Measurements from ENCODE around the gene BLMH.
A peak's percentile ranks its signal among the peaks of the same experiment; 100 is the strongest.
"Not testable (repeated sequence)": the region's sequence is repeated elsewhere in the genome, so short reads cannot be mapped to it uniquely, and the experiment has no call there.

Gene BLMH

GRCh38 chr17:30246460-30246859, 45.3 kb downstream of the BLMH start:
- DNase-seq = no peak

GRCh38 chr17:30244853-30245385, 46.8 kb downstream of the BLMH start:
- DNase-seq = no peak

GRCh38 chr17:30243568-30243967, 48.2 kb downstream of the BLMH start:
- no peak for DNase-seq

- no peak for DNase-seq
Measured at GRCh38 chr17:30243002-30243401, 48.7 kb downstream of the BLMH start.

GRCh38 chr17:30241051-30241450, 50.7 kb downstream of the BLMH start:
- DNase-seq = no peak

GRCh38 chr17:30240177-30240576, 51.6 kb downstream of the BLMH start:
- no peak for DNase-seq

- DNase-seq = no peak
Measured at GRCh38 chr17:30239089-30239462, 52.7 kb downstream of the BLMH start.

GRCh38 chr17:30238387-30239088, 53.2 kb downstream of the BLMH start:
- DNase-seq = no peak

- no peak for DNase-seq
Measured at GRCh38 chr17:30238003-30238344, 53.8 kb downstream of the BLMH start.

- DNase-seq = no peak
Measured at GRCh38 chr17:30237296-30238002, 54.3 kb downstream of the BLMH start.

- DNase-seq = peak; percentile 36
Measured at GRCh38 chr17:30236766-30237165, 55.0 kb downstream of the BLMH start.

GRCh38 chr17:30236297-30236624, 55.5 kb downstream of the BLMH start:
- DNase-seq = no peak

GRCh38 chr17:30235386-30236296, 56.1 kb downstream of the BLMH start, which contains the start of gene SLC6A4:
TSS of gene SLC6A4 (minus strand) at chr17:30235697. CDS start at chr17:30221958, 13,739 bp downstream.
- no peak for DNase-seq

GRCh38 chr17:30234964-30235363, 56.8 kb downstream of the BLMH start:
- peak; percentile 19 for DNase-seq

GRCh38 chr17:30234296-30234695, 57.4 kb downstream of the BLMH start:
- DNase-seq = no peak

- DNase-seq = no peak
Measured at GRCh38 chr17:30232824-30233427, 58.8 kb downstream of the BLMH start.

- DNase-seq = no peak
Measured at GRCh38 chr17:30232015-30232823, 59.5 kb downstream of the BLMH start.

- no peak for DNase-seq
Measured at GRCh38 chr17:30230596-30231125, 61.1 kb downstream of the BLMH start.

GRCh38 chr17:30230009-30230408, 61.7 kb downstream of the BLMH start:
- DNase-seq = not testable (repeated sequence)

- no peak for DNase-seq
Measured at GRCh38 chr17:30229012-30229411, 62.7 kb downstream of the BLMH start.

- DNase-seq = no peak
Measured at GRCh38 chr17:30228011-30228410, 63.7 kb downstream of the BLMH start.

- DNase-seq = no peak
Measured at GRCh38 chr17:30226878-30227277, 64.9 kb downstream of the BLMH start.

All from activated CD4-positive, alpha-beta T cell treated with anti-CD3 and anti-CD28 coated beads for 48 hours (primary cell).